ENCODE measurements around the gene NPIPA5.
"Not testable (repeated sequence)": the region's sequence is repeated elsewhere in the genome, so short reads cannot be mapped to it uniquely, and the experiment has no call there.

The NPIPA5 gene

GRCh38 chr16:15378194-15378593 is at the start of gene NPIPA5:
Gene NPIPA5 (minus strand): TSS chr16:15378294. CDS start chr16:15378294, 0 bp downstream.
- not testable (repeated sequence) for DNase-seq

DNA sequence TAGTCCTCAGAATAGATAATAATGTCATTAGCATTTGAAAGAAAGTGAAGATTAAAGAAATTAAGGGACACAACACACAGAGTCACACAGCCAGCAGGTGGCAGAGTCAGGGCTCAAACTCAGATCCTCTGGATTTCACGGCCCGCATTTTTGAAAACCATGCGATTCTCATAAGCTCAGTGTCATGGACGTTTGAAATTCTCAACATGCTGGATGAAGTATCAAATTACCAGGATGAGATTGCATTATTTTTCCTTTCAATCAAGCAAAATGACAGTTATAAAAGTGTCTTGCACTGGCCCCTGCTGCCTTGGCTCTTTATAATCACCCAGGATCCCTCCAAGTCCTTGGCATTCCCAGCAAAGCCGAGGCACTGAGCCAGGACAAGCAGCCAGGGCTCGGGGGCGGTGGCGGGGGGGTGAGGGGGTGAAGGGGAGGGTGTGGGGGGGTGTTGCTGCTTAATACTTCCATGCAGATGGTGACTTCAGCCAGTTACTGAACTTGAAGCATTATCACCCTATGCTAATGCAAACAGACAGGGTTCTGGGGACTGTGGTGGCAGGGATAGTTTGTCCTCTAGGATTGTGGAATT is 49.6 kb upstream of the NPIPA5 start:
- DNase-seq: peak; percentile 86

GRCh38 chr16:15426796-15427195 is 48.7 kb upstream of the NPIPA5 start:
- no peak for DNase-seq

DNA sequence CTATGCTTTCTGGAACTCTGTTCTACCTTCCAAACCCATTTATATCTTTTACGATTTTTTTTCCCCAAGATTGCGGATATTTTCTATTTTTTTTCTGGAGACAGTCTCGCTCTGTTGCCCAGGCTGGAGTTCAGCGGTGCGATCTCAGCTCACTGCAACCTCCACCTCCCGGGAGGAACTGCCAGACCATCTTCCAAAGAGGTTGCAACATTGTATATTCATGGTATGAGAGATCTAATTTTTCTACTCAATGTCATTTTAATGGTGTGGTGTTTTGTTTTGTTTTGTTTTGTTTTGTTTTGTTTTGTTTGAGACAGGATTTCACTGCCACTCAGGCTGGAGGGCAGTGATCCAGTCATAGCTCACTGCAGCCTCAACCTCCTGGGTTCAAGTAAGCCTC is 47.8 kb upstream of the NPIPA5 start:
- DNase-seq: no peak

DNA sequence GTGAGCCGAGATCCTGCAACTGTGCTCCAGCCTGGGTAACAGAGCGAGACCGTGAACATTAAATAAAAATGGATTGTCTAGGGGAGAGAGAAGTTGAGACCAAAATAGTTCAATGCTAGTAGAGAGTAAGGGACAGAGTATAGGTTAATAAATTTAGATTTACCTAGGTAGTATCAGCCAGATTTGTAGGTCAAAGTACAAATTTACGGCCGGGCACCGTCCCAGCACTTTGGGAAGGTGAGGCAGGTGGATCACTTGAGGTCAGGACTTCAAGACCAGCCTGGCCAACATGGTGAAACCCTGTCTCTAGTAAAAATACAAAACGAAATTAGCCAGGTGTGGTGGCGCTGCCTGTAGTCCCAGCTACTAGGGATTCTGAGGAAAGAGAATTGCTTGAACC is 44.1 kb upstream of the NPIPA5 start:
- no peak for DNase-seq

- not testable (repeated sequence) for DNase-seq
Observed at GRCh38 chr16:15421696-15422095, 43.6 kb upstream of the NPIPA5 start.

DNA sequence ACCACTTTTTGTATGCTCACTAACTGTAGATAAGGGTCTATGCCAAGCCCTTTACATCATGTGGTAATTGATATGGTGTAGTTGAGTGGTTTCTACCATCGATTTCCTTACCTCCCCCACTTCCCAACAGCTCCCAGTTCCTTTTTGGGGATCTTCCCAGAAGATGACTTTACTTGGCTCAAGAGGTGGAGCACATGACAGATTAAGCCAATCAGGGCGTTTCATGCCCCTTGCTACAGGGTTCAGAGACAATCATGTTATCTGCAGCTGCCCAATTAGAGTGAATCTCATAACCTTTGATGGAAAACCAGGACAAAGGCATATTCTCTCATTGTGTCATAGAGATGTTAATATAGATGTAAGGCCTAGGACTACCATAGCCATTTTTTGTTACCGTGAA is 40.1 kb upstream of the NPIPA5 start:
- DNase-seq: no peak

DNA sequence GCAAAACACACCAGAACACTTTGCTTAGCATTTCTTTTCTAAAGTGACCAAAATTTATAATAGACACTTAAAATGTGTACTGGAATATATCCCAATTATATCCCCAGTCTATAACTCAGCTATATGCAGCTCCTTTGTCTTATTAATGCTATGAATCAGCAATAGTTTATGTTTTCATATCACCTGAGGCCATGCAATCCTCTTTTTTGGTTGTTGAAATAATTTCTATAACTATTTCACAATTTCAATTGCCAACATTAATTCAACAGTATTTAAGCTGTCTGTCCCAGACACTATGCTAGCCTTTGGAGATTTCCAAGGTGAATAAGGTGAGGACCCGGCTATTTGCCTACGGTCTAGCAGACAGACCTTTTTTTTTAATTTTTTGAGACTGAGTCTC is 39.1 kb upstream of the NPIPA5 start:
- DNase-seq: no peak

DNA sequence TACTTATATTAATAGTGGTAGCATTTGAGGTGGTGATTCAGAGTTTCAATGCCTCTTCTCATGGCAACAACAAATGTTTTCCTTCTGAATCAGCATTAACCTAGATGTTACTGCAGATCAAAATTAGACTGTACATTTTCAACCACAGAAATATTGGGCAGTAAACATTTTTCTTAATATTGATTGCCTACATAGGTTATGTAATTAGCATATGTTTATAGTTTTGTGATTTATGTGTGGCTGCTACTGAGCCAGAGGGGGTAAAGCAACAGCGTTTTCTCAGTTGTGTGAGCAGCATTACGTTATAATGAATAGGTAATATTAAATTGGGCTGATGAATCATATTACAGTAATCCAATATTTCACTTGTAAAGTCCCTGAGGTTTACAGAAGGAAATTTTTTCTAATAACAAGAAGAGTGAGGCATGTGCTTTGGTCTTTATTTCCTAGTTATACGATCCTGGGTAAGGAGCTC is 37.5 kb upstream of the NPIPA5 start:
- DNase-seq: no peak

- not testable (repeated sequence) for DNase-seq
Observed at GRCh38 chr16:15409476-15409875, 31.4 kb upstream of the NPIPA5 start.

GRCh38 chr16:15407756-15408155 is 29.7 kb upstream of the NPIPA5 start:
- not testable (repeated sequence) for DNase-seq

GRCh38 chr16:15404792-15405191 is 26.7 kb upstream of the NPIPA5 start:
- no peak for DNase-seq

- DNase-seq: not testable (repeated sequence)
Observed at GRCh38 chr16:15404091-15404490, 26.0 kb upstream of the NPIPA5 start.

GRCh38 chr16:15403392-15403995 is 25.4 kb upstream of the NPIPA5 start:
- no peak for DNase-seq

DNA sequence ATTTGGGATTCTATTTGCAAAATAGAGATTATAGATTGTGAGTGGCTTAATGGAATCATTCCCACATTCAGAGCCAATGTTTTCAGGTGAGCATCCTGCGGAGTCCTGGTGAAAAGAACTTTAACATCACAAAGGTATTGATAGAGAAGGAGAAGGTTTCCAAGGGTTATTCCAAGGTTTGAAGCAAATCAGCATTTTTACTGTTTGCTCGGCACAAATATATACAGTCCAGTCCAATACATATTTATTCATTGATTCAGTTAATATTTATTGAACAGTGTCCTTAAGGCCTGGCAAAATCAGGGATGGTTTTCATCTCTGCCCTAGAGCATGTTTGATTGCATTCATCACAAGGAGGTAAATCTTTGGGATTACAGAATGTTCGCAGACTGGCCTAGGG is 23.9 kb upstream of the NPIPA5 start:
- DNase-seq: no peak

- DNase-seq: not testable (repeated sequence)
Observed at GRCh38 chr16:15400314-15400713, 22.2 kb upstream of the NPIPA5 start.

DNA sequence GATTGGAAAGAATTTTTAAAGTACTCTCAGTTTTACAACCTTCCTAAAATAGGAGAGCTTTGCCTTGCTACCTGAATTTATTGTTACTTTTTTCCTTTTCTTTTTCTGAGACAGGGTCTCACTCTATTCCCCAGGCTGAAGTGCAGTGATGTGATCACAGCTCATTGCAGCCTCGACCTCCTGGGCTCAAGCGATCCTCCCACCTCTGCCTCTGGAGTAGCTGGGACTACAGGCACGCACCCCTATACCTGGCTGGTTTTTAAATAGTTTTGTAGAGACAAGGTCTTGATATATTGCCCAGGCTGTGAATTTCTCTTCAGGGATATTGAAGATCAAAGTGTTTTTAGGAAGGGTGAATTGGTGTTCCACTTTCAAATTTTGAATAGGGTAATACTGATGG is 21.2 kb upstream of the NPIPA5 start:
- DNase-seq: no peak

DNA sequence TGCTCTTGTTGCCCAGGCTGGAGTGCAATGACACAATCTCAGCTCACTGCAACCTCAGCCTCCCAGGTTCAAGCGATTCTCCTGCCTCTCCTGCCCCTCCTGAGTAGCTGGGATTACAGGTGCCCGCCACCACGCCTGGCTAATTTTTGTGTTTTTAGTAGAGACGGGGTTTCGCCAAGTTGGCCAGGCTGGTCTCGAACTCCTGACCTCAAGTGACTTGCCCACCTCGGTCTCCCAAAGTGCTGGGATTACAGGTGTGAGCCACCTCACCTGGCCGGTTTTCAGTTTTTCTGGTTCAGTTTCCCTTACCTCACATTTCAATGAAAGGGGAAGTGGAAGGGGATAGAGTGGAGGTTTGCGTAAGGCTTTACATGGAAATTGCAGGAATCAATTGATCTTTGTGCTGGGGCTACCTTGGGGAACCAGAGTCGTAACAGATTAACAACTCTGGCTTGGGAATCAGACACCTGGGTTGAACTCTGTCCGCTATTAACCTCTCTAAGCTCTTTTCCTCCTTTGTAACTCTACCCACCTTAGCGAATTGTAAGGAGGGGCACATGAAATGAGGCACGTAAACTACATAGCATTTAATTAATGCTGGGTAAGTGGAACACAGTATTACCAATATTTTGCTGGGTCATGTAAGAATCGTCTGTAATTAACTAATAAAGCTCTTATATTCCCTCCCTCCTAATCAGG is 20.7 kb upstream of the NPIPA5 start:
- no peak for DNase-seq

DNA sequence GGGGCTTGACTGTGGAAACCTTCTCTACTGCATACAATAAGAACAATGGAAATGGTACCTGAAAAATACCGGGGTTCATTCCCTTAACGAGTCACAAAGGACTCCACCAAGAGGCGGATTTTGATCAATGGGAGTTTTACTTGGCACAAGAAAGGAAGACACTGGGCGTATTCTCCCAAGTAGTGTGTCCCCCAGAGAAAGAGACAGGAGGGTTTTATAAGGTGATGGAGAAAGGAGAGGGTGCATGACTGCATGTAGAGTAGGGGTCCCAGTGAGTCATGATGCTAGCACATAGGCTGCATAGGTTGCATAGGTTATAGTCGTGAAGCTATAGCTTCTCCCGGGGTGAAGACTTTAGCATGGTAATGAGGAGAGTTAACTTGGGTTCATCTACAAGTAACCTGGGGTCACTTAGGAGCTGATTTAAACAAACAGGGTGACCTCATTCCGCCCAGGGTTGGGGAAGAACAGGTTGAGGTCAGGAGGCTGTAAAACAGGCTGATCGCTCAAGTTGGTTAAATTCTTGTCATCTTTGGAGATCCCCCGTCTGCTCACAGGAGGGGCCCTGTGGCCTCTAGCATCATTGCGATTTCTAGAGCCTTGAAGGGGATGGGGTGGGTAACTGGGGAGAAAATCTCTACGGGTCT is 19.0 kb upstream of the NPIPA5 start:
- DNase-seq: no peak

DNA sequence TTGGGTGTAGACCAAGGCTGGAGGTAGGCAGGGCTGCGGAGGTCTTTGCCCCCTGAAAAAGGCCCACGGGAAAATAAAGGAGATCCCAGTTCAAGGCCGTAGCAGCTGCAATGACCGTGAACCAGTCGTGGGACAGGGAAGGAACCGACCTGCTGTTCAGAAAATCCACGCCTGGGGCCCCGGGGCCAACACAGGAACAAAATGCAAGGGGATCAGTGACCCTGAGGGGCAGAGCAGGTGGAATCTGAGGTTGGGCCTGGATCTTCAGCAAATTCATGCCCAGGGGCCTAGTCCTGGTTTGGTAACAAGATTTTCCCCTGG is 18.4 kb upstream of the NPIPA5 start:
- not testable (repeated sequence) for DNase-seq

- peak; percentile 84 for DNase-seq
Observed at GRCh38 chr16:15395631-15396508, 17.8 kb upstream of the NPIPA5 start, which contains the start of gene MPV17L. Gene MPV17L (plus strand): TSS chr16:15395754. CDS start chr16:15395898, 144 bp downstream.

- not testable (repeated sequence) for DNase-seq
Observed at GRCh38 chr16:15393025-15393424, 14.9 kb upstream of the NPIPA5 start.

- not testable (repeated sequence) for DNase-seq
Observed at GRCh38 chr16:15389916-15390315, 11.8 kb upstream of the NPIPA5 start.

All from hematopoietic multipotent progenitor cell treated with erythropoietin and hydrocortisone succinate and interleukin-3 and kit ligand, for 6 days (in vitro differentiated cells).